GM18867 (cell line): ENCODE measurements around the gene CPPED1.
"Not testable (repeated sequence)": the region's sequence is repeated elsewhere in the genome, so short reads cannot be mapped to it uniquely, and the experiment has no call there.

Experiments
- ATAC-seq: cut with Tn5 transposase; IDR thresholded peaks from one replicate; pipeline ENCODE4 v1.9.1; 2021; ENCODE audit warnings: mild to moderate bottlenecking, moderate library complexity; ENCODE audit not compliant: unreplicated experiment

CPPED1 gene

DNA sequence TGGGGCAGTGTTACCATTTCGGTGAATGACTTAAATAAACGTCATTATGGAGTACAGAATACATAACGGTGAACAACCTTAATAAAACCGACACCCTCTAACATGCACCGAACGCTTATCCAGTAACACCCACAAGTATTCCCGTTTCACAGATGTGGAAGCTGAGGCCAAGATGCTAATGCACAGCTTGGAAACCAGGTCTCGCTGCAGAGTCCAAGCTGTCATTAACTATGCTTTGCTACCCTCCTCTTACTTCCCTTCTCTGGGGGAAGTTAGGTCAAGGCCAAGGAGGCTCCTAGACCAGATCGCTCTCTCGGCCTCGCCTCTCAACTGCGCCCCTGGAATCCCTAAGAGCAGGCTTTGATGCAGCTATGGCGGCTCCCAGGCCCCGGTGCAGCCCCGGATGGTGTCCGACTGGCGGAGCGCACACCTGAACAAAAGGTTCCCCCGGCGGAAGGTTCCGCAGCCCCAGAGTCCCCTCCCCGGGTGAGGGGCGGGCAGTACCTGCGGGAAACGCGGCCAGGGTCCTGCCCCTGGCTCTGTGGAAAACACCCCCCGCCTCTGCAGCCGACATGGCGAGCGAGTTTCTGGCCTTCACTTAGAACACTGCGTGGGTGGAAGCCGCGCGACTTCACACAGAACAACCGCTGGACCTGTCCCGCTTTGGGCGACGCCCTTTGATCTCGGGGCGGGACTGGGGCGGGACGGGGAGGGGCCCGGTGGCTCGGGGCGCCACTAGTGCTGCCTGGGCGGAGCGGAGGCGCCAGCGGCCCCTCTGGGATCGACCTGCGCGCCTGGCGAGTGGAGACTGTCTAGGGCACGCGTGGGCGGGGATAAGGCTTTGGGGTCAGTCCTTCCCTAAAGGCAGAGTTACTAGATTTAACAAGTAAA lies at the start of gene CPPED1:
Gene CPPED1, minus strand, starts transcription at position 685 of the 891 bp plus-strand sequence. Its CDS starts 111 bp downstream, at position 574.
- ATAC-seq = peak; percentile 86

- no peak for ATAC-seq
Observed at GRCh38 chr16:12850186-12850585, 46.5 kb upstream of the CPPED1 start.

GRCh38 chr16:12846592-12846991 lies 42.9 kb upstream of the CPPED1 start:
- ATAC-seq = no peak

DNA sequence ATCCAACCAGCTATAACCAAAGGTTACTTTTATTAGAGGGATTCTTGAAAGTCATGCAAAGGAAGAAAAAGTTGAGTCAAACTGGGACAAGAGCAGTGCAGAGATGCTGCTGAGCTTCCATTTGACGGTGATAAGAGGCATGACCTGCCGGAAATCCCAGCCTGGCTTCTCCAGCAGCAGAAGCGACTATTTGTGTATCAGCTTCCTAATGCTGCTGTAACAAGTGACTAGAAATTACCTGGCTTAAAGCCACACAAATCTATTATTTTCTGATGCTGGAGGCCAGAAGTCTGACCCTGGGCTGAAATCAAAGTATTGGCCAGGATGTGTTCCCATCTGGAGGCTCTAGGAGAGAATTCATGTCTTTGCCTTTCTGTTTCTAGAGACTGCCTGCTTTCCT lies 41.6 kb upstream of the CPPED1 start:
- no peak for ATAC-seq

- ATAC-seq = no peak
Observed at GRCh38 chr16:12837756-12838155, 34.1 kb upstream of the CPPED1 start.

GRCh38 chr16:12837291-12837690 lies 33.6 kb upstream of the CPPED1 start:
- no peak for ATAC-seq

DNA sequence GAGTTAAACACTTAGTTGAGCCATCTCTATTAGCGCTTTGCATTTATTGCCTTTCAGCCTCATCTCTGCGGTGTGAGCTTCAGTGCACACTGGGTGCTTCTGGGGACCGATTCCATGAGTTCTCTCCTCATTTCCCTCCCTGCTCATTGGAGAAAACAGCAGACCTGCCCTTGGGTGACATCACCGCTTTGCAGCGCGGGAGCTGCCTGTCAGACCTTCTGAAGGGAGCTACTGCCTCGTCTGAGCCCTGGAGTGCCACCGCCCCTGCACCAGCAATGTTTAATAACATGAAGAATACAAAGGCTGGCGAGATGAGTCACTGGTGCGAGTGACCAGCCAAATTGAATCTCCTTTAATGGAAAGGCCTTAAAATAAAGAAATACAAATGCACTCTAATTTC lies 30.2 kb upstream of the CPPED1 start:
- ATAC-seq = no peak

- ATAC-seq = no peak
Observed at GRCh38 chr16:12829096-12829888, 25.6 kb upstream of the CPPED1 start.

GRCh38 chr16:12828206-12828605 lies 24.5 kb upstream of the CPPED1 start:
- no peak for ATAC-seq

- no peak for ATAC-seq
Observed at GRCh38 chr16:12826559-12826958, 22.9 kb upstream of the CPPED1 start.

DNA sequence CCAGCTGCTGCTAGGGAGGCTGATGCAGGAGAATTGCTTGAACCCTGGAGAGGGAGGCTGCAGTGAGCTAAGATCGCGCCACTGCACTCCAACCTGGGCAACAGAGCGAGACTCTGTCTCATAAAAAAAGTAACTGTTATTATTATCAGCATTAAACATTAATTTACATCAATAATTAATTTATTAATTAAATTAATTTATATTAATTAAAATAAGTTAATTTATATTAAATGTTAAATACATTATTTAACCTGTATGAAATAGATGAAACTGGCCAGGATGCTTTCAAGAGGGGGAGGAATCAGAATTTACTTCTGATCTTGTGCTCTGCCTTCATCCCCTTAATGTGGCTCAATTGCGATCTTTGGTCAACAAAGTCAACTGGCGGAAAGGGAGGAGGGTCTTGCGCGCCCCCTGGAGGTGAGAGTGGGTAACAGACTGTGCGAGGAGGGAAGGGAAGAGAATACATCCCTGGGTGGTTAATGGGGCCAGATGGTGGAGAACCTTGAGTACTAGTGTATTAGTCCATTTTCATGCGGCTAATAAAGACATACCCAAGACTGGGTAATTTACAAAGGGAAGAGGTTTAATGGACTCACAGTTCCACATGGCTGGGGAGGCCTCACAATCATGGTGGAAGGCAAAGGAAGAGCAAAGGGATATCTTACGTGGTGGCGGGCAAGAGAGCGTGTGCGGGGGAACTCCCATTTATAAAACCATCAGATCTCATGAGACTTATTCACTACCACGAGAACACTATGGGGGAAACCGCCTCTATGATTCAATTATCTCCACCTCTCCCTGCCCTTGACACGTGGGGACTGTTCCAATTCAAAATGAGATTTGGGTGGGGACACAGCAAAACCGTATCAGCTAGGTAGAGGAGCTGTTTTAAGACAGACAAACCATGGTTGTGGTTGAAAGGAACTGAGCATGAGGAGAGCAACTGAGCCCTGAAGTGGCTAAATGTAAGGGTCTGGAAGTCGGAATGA lies 15.7 kb upstream of the CPPED1 start:
- peak; percentile 47 for ATAC-seq

GRCh38 chr16:12818326-12818725 lies 14.6 kb upstream of the CPPED1 start:
- no peak for ATAC-seq

- not testable (repeated sequence) for ATAC-seq
Observed at GRCh38 chr16:12816791-12817214, 13.1 kb upstream of the CPPED1 start.

GRCh38 chr16:12815361-12815760 lies 11.7 kb upstream of the CPPED1 start:
- no peak for ATAC-seq

- ATAC-seq = not testable (repeated sequence)
Observed at GRCh38 chr16:12813734-12814133, 10.0 kb upstream of the CPPED1 start.

DNA sequence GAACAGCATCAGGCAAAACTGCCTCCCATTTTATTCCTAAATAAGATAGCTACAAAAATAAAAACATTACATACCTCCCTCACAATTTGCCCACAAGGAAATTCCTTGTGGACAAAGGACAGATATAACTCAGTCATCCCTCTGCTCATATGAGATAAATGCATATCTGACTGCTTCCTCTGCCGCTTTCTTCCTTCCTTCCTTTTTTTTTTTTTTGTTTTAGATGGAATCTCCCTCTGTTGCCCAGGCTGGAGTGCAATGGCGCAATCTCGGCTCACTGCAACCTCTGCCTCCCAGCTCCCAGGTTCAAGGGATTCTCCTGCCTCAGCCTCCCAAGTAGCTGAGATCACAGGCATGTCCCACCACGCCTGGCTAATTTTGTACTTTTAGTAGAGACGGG lies 9.6 kb upstream of the CPPED1 start:
- not testable (repeated sequence) for ATAC-seq

GRCh38 chr16:12811441-12812383 lies 8.0 kb upstream of the CPPED1 start:
- no peak for ATAC-seq

DNA sequence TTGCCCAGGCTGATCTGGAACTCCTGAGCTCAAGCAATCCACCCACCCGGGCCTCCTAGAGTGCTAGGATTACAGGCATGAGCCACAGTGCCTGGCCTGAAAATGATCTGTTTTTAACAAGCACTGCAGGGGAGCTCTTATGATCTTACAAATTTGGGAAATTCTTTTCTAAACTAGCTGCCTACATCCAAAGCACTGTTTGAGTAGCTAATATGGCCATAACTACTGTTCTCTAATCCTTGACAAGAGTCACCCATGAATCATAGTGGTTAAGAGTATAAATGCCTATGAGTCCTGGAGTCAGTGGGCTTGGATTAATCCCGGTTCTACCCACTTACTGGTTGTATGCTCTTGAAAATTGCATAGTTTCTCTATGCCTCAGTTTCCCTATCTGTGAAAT lies 1.4 kb upstream of the CPPED1 start:
- no peak for ATAC-seq

DNA sequence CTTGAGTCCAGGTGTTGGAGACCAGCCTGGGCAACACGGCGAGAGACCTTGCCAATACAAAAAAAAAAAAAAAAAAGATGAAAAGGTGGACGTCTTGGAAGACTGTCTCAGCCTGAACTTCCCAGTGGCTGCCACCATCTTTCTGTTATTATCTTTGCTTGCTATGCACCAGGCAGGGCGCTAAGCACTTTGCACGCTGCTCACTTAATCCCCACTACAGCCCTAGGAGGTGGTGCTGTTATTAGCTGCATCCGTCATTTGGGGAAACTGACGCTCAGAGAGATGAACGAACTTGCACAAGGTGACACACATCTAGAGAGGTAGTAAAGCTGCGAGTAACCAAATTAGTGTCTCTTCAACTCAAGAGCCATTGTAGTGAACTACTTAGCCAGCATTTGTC lies 708 bp upstream of the CPPED1 start:
- no peak for ATAC-seq

- no peak for ATAC-seq
Observed at GRCh38 chr16:12802661-12803060, 1.0 kb downstream of the CPPED1 start.
